Measurements from ENCODE around the gene TCERG1L. TPM values are rescaled to one million over a fixed set of nuclear protein-coding genes. Genes with fewer than 3 reads are reported as not detected.

Gene TCERG1L
- polyA plus RNA-seq, 3 donors: not detected

- TF ChIP-seq CTCF (IDR thresholded peaks at IDR 0.05): no peak
- Histone ChIP-seq H2AFZ (ENCODE audit: insufficient read depth, low read depth, low read length, poor library complexity, severe bottlenecking) (no peak overlapping the region), H3K4me1 (ENCODE audit: control insufficient read depth in 1 of 2, insufficient read depth in 2 of 2, low read length in 2 of 2) (no peaks in the 10 kb centered on the region), H3K27me3 (ENCODE audit: control insufficient read depth in 2 of 2, insufficient read depth in 2 of 2, low read length in 2 of 2) (no peaks in the 10 kb centered on the region), H4K20me1 (ENCODE audit: insufficient read depth, low read length) (no peaks in the 10 kb centered on the region), H3K9ac (ENCODE audit: insufficient read depth, low read length, poor library complexity, severe bottlenecking) (no peak overlapping the region), H3K36me3 (replicated peaks in 1 of 2; ENCODE audit: control insufficient read depth in 1 of 2, insufficient read depth in 2 of 2, low read length in 2 of 2) (no peaks in the 10 kb centered on the region), H3K4me2 (replicated peaks; ENCODE audit: extremely low read depth, low read length, poor library complexity, severe bottlenecking) (no peak overlapping the region), H3K27ac (ENCODE audit: low read depth in 1 of 2, low read length in 2 of 2) (no peak overlapping the region), H3K4me3 (replicated peaks in 1 of 3; ENCODE audit: low read depth in 2 of 3, low read length in 3 of 3) (no peak overlapping the region), H3K9me3 (replicated peaks in 1 of 2; ENCODE audit: control insufficient read depth in 1 of 2, insufficient read depth in 1 of 2, low read length in 2 of 2) (no peaks in the 10 kb centered on the region), H3K79me2 (ENCODE audit: insufficient read depth, low read length) (no peaks in the 10 kb centered on the region)
- DNase-seq: no peak
- intact Hi-C loops (cut with micrococcal nuclease): no loop called here
- 100% methylated on average over 1 of the region's 4 CpGs for WGBS (ENCODE audit: insufficient coverage)
- Mint-ChIP-seq H3K27me3 (ENCODE audit: low read depth in 3 of 3) (peaks cover 4 to 10% (median 4%) of the 10 kb centered on the region in 3 donors), H3K4me3 (no peak overlapping the region), H3K27ac (peak overlapping the region in 1 of 7 donors; percentile 64), H3K4me1 (no peaks in the 10 kb centered on the region), H3K36me3 (no peaks in the 10 kb centered on the region), H3K9me3 (peaks cover 0 to 3% (median 0%) of the 10 kb centered on the region in 7 donors)
Observed at GRCh38 chr10:131067690-131068089, 243.8 kb downstream of the TCERG1L start.

GRCh38 chr10:131065673-131066305, 245.7 kb downstream of the TCERG1L start:
- Histone ChIP-seq H3K9ac (ENCODE audit: insufficient read depth, low read length, poor library complexity, severe bottlenecking) (no peak overlapping the region), H3K27ac (ENCODE audit: low read depth in 1 of 2, low read length in 2 of 2) (no peak overlapping the region), H2AFZ (ENCODE audit: insufficient read depth, low read depth, low read length, poor library complexity, severe bottlenecking) (no peak overlapping the region), H4K20me1 (ENCODE audit: insufficient read depth, low read length) (no peaks in the 10 kb centered on the region), H3K9me3 (replicated peaks in 1 of 2; ENCODE audit: control insufficient read depth in 1 of 2, insufficient read depth in 1 of 2, low read length in 2 of 2) (no peaks in the 10 kb centered on the region), H3K36me3 (replicated peaks in 1 of 2; ENCODE audit: control insufficient read depth in 1 of 2, insufficient read depth in 2 of 2, low read length in 2 of 2) (no peaks in the 10 kb centered on the region), H3K79me2 (ENCODE audit: insufficient read depth, low read length) (no peaks in the 10 kb centered on the region), H3K4me3 (replicated peaks in 1 of 3; ENCODE audit: low read depth in 2 of 3, low read length in 3 of 3) (no peak overlapping the region), H3K4me1 (ENCODE audit: control insufficient read depth in 1 of 2, insufficient read depth in 2 of 2, low read length in 2 of 2) (no peaks in the 10 kb centered on the region), H3K27me3 (ENCODE audit: control insufficient read depth in 2 of 2, insufficient read depth in 2 of 2, low read length in 2 of 2) (no peaks in the 10 kb centered on the region), H3K4me2 (replicated peaks; ENCODE audit: extremely low read depth, low read length, poor library complexity, severe bottlenecking) (no peak overlapping the region)
- Mint-ChIP-seq H3K4me3 (no peak overlapping the region), H3K36me3 (no peaks in the 10 kb centered on the region), H3K27me3 (ENCODE audit: low read depth in 3 of 3) (peaks cover 4 to 11% (median 5%) of the 10 kb centered on the region in 3 donors), H3K9me3 (peaks cover 0 to 3% (median 2%) of the 10 kb centered on the region in 7 donors), H3K27ac (no peak overlapping the region), H3K4me1 (no peaks in the 10 kb centered on the region)
- intact Hi-C loops (cut with micrococcal nuclease): no loop called here
- WGBS (ENCODE audit: insufficient coverage): 56% methylated on average over 5 of the region's 5 CpGs
- no peak for TF ChIP-seq CTCF (IDR thresholded peaks at IDR 0.05)
- no peak for DNase-seq
